ENCODE measurements around the gene JAGN1.

DNA sequence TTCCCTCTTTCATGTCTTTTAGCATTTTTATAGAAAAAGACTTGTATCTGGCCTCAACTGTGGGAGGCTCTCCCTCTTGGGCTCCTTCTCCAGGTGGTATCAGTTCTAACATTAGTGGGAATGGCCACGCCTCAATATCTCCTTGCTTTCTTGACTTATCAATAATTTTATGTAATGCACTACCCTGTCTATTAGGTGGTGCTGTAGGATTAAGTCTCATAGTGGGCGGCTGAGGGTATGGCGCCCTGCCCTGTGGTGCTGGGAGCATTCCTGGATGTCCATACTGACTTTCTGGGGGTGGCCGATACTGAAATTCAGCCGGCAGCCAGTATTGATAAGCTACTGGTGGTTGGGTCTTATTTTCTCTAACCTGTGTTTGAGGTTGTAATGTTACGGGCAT, 37.9 kb upstream of the JAGN1 start:
- TF ChIP-seq EZH2 (IDR thresholded peaks at IDR 0.05; ENCODE audit: low read length), result no peak
- TF ChIP-seq, protein P1, sequence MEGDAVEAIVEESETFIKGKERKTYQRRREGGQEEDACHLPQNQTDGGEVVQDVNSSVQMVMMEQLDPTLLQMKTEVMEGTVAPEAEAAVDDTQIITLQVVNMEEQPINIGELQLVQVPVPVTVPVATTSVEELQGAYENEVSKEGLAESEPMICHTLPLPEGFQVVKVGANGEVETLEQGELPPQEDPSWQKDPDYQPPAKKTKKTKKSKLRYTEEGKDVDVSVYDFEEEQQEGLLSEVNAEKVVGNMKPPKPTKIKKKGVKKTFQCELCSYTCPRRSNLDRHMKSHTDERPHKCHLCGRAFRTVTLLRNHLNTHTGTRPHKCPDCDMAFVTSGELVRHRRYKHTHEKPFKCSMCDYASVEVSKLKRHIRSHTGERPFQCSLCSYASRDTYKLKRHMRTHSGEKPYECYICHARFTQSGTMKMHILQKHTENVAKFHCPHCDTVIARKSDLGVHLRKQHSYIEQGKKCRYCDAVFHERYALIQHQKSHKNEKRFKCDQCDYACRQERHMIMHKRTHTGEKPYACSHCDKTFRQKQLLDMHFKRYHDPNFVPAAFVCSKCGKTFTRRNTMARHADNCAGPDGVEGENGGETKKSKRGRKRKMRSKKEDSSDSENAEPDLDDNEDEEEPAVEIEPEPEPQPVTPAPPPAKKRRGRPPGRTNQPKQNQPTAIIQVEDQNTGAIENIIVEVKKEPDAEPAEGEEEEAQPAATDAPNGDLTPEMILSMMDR (optimal IDR thresholded peaks at IDR 0.05 in 1 of 3, IDR thresholded peaks at IDR 0.05 in 1 of 3, conservative IDR thresholded peaks at IDR 0.05 in 1 of 3; ENCODE audit: extremely low read depth in 1 of 3, insufficient read depth in 2 of 3, low read length in 3 of 3), result no peak

Measured in keratinocyte (primary cell).